GM19468 (cell line): ENCODE data around the gene WWC1.
A peak's percentile ranks its signal among the peaks of the same experiment; 100 is the strongest.

Experiments used
- ATAC-seq: cut with Tn5 transposase; IDR thresholded peaks from one replicate; pipeline ENCODE4 v1.9.1; 2021; ENCODE audit warnings: mild to moderate bottlenecking, moderate library complexity, moderate number of reproducible peaks; ENCODE audit not compliant: unreplicated experiment; ENCODE audit errors: extremely low read depth

Gene WWC1

GRCh38 chr5:168291342-168291963 is at the start of gene WWC1:
TSS of gene WWC1 (plus strand) at chr5:168291645. CDS start at chr5:168292153, 508 bp downstream.
- peak; percentile 61 for ATAC-seq

DNA sequence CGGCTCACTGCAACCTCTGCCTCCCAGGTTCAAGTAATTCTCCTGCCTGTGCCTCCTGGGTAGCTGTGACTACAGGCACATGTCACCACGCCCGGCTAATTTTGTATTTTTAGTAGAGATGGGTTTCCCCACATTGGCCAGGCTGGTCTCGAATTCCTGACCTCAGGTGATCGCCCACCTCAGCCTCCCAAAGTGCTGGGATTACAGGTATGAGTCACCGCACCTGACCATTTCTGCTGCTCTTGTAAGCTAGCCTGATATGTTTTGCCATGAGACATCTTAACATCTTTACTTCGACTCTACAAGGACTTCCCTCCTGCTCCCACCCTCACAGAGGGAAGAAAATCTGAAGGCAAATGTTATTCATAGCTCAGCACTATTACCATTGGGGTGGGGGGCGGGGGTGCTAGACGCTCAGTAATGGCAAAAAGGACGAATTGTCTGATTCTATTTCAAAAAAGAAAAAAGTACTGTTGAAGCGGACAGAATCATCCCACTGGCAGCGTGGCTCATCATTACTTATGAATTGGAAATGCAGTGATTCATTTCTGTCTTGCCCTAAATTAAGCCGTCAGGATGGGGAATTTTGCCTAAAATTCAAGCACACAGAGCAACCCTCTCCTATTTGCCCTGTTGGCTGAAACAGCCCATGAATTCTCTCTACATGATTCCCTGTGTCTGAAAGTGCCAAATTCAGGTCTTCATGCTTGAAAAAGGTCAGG is 46.4 kb upstream of the WWC1 start:
- ATAC-seq = no peak

DNA sequence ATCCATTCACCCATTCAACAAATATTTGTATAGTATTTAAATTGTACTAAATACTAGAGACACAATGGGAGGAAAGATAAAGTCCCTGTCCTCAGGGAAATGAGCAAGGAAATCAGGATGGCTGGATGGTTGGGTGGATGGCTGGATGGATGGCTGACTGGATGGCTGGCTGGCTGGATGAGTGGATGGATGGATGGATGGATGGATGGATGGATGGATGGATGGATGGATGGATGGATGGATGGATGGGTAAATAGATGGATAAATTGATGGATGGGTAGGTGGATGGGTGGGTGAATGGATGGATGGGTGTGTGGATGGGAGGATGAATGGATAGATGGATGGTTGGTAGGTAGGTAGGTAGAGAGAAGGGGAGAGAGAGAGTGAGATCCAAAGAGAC is 41.5 kb upstream of the WWC1 start:
- ATAC-seq = no peak

GRCh38 chr5:168251259-168251658 is 40.2 kb upstream of the WWC1 start:
- ATAC-seq = no peak

DNA sequence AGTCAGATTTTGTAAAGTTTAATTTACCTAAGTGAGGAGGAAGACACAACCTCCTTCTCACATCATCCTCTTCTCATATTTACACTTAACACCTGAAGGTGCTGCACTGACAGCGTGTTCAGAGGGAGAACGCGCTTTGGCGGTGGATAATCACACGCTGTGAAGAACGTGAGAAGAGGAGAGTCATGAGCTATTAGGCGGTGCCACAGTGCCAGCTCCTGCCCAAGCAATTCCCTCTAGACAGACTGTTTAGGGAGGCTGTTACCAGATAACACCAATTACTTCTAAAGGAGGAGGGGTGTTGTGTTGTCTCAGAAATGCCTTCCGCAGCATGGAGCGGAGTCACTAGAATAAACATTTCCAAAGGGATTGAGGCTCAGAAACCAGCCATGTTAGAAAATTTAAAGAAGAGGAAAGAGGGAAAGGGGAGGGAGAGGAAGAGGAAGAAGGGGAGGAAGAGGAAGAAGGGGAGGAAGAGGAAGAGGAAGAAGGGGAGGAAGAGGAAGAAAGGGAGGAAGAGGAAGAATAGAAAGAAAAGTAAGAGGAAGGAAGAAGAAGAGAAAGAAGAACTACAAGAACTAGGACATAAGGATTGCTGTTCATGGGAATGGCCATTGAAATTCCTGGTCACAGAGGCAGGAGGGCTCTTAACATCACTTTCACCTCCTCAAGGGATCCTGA is 37.3 kb upstream of the WWC1 start:
- ATAC-seq = no peak

DNA sequence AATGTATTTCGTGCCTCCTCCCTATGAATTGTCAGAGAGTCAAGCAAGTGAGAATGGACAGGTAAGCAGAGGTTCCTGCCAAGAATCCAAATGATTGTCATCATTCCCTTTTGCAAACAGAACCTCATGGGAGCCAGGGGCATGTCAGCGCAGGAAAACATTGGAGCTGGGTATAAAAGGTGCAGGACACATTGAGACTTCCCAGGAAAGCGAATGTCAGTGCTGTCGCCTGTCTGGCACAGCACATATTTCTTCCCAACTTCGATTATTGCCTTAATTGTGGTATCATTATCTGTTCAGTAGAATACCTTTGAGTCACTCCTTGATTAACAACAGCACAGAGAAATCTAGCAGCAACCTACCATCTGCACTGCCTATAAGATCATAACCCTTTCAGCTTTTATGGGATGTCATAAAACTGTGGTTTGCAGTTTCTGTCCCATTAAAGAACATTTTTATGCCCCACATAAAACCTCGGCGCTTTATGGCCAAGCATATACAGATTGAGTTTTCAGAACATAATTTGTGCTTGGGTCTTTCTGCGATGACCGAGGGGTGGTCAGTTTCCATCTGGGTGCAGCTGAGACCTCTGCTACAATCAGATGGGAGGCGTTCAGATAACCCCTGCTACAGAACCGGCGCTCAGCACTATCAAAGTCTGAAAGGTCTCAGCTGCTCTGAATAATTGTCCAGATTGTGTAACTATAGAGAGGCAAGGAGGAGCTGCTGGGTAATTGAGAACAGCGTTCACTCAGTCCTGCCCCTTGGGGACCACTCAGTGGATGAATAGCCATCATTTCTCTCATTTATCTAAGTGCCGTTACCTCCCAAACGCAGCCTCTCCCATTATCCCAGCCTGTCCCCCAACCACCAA is 30.9 kb upstream of the WWC1 start:
- no peak for ATAC-seq

- no peak for ATAC-seq
Measured at GRCh38 chr5:168261227-168261571, 30.2 kb upstream of the WWC1 start.

- no peak for ATAC-seq
Measured at GRCh38 chr5:168262042-168262743, 29.3 kb upstream of the WWC1 start.

DNA sequence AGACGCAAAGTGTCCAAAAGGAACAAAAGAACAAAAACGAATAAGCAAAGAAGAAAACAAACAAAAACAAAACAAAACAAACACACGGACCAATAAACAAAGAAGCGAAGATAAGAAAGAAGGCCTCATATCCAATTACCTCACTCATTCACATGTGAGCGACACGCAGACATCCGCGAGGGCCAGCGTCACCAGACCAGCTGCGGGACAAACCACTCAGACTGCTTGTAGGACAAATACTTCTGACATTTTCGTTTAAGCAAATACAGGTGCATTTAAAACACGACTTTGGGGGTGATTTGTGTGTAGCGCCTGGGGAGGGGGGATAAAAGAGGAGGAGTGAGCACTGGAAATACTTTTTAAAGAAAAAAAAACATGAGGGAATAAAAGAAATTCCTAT is 28.3 kb upstream of the WWC1 start:
- no peak for ATAC-seq

- no peak for ATAC-seq
Measured at GRCh38 chr5:168266016-168266415, 25.4 kb upstream of the WWC1 start.

DNA sequence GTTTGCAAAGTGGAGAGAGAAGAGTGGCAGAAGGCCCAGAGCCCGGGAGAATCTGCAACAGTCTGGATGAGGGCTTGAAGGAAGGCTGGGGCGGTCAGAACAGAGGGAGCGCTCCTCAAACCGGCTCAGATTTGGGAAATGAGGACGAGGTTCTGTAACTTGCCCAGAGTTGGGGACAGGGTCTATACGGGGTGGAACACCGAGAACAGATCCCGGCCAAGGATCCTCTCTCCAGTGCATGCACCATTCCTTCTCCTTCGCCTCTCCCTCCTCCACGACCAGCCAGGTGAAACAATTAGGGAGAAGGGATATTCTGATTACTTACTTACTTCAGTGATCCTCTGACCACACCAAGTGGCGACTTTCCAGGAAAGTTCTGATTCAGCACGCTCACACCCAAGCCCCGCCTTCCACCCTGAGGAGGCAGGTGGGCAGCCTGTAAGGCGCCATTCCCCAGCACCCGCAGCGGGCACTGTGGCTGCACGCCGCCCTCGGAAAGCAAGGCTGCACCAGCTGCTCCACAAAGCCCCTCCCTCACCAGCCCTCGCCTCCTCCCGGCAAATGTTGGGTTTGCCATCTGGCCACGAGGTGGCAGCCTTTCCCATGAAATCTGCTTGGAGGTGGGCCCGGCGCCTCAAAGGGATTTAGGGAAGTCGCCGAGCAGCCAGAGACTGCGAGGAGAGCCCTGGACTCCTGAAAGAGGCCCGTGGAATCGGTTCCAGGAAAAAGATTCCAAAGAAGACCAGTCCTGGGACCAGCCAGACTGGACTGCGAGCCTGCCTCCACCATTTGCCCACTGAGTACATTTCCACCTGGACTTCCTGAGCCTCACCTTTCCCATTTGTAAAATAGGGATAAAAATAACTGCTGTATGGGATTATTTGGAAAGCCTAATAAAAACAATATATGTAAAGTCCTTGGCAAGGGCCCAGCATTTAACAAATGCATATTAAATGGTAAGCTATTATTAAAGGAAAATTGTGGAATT is 22.2 kb upstream of the WWC1 start:
- ATAC-seq = peak; percentile 72

DNA sequence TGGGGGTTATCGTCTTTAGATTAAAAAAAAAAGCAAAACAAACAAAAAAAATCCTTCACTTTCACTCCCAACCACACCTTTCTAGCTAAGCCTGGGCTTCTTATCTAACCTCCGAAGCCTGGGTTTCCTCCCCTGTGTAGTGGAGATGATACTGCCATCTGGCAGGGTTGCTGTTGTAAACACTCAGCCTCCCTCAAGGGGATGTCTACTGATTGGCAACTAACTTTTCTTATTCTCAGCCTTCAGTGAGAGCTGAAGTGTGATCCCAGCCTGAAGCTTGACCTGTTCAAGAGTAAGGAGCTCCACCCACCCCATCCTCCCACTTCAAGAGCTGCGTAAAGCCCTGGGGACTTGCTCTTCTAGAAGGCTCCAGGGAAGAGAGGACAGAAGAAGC is 21.5 kb upstream of the WWC1 start:
- ATAC-seq = no peak

DNA sequence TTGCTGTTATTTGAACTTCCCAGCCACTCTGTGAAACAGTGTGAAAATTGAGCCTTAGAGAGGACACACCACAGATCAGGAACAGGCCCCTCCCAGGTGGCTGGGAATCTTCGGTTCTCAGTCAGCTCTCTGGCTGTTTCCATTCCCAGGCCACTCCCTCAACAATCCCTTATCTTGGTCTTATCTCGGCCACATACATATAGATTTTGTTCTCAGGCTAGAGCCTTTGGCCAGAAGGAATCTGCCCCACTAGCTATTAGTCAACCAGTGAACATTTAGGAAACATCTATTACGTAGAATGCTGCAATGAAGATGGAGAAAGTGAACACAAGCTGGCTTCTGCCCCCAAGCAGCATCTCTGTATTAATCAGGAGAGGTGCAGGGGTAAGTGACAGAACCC is 21.0 kb upstream of the WWC1 start:
- no peak for ATAC-seq

DNA sequence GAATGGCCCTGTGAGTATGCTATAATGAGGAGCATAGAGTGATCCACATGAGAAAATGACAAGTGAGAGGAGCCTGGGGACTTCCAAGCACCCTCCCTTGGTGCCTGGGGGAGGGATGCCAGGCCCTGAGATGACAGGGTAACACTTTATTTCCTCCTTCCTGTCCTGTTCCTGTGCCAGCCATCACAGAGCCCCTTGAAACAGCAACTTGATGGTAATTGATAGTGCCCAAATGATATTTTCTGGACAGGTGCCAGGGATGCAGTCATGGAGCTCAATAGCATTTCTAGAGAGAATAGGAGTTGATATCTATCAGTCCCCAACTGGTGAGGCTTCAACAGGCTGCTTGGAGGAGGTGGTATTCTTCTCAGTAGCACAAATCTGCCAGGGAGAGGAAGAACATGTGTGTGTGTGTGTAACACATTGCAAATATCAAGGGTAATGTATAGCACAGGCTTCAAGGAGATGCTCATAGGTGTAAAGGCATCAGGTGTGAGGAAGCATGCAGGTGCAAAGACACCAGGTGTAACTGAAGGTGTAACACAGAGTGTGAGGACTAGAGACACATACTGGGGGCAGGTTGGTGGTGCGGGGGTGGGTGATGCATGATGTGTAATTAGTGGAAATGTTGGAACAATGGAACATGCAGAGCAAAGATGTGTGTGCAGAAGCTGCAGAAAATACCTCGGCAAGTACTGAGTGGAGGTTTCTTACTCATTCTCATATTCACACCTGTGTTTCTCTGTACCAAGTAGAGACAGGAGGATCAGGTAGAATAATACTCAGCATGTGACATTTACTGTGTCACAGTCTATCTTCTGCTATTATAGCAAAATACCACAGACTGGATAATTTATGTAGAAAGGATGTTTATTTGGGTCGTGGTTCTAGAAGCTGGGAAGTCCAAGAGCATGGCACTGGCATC is 18.1 kb upstream of the WWC1 start:
- ATAC-seq = no peak

DNA sequence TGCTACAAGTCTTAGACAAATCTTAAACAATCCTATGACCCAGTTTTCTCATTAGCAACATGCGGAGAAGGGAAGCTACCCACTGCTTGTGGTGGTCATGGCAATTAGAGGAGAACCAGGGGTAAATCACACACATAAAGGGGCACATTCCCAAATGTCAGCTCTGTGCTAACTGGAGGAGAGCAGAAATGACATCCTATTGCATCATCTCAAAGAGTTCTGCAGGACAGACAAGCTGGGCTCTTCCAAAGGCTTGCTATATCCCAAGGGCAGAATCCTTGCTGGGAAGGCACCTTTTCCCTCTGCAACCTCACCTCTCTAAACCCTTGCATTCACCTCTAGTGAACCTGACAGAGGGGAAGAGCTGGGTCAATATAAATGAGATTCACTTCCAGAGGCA is 17.0 kb upstream of the WWC1 start:
- ATAC-seq = no peak

DNA sequence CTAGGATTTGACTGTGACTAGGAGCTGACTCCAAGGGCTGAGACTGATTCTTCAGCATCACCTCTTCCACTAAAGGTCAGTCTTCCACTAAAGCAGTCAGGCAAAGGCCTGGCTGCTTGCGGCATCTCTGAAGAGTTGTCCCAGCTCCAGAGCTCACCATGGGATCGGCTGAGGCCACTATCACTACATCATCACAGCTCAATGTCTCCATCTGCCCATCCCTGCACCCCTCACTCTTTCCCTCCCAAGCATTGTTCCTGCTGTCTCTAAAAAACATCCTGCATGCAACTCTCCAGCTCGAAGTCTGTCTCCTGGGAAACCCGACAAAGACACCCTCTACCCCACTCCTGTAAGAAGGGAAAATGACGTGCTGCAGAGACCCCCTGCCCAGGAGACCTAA is 15.5 kb upstream of the WWC1 start:
- no peak for ATAC-seq

GRCh38 chr5:168282120-168282519 is 9.3 kb upstream of the WWC1 start:
- no peak for ATAC-seq

DNA sequence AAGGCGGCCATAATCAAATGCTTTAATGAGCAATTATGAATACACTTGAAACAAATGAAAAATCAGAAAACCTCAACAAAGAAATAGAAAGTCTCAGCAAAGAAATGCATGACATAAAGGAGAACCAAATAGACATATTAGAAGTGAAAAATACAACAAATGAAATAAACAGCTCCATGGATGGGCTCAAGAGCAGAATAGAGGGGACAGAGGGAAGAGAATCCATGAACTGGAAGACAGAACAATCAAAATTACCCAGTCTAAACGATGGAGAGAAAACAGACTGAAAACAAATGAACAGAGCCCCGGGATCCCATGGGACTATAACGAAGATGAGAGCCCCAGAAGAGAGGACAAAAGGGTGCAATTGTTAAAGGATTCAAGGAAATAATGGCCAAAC is 6.6 kb upstream of the WWC1 start:
- ATAC-seq = no peak
